ENCODE data around the gene EFHD2. TPM values are rescaled to one million over a fixed set of nuclear protein-coding genes. Genes with fewer than 3 reads are reported as not detected.

EFHD2 gene
- total RNA-seq, 1 donor = 36.3 TPM

DNA sequence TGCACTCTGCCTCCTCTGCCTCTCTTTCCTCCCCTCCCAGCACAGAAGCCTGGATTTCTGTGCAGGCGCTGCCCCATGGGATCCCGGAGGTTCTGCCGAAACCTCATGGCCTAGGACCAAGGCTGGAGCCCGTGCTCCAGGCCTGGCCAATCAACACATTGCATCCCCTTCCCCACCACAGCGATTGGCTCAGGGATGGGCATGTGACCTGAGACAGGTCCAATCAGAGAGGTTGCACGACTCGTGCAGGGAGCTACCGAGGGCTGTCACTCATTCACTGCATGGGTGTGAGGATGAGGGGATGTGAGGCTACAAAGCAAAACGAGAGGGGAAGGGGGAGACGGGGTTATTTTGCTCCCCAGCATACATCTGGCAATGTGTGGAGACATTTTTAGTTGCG, 62.9 kb downstream of the EFHD2 start:
- H3K4me3 ChIP-seq (ENCODE audit: low read depth, low read length) = no peak overlapping the region
- TF ChIP-seq, protein P1, sequence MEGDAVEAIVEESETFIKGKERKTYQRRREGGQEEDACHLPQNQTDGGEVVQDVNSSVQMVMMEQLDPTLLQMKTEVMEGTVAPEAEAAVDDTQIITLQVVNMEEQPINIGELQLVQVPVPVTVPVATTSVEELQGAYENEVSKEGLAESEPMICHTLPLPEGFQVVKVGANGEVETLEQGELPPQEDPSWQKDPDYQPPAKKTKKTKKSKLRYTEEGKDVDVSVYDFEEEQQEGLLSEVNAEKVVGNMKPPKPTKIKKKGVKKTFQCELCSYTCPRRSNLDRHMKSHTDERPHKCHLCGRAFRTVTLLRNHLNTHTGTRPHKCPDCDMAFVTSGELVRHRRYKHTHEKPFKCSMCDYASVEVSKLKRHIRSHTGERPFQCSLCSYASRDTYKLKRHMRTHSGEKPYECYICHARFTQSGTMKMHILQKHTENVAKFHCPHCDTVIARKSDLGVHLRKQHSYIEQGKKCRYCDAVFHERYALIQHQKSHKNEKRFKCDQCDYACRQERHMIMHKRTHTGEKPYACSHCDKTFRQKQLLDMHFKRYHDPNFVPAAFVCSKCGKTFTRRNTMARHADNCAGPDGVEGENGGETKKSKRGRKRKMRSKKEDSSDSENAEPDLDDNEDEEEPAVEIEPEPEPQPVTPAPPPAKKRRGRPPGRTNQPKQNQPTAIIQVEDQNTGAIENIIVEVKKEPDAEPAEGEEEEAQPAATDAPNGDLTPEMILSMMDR (IDR thresholded peaks at IDR 0.05; ENCODE audit: insufficient read depth, low read depth, low read length) = no peak
- no peak for DNase-seq (ENCODE audit: low read depth)

DNA sequence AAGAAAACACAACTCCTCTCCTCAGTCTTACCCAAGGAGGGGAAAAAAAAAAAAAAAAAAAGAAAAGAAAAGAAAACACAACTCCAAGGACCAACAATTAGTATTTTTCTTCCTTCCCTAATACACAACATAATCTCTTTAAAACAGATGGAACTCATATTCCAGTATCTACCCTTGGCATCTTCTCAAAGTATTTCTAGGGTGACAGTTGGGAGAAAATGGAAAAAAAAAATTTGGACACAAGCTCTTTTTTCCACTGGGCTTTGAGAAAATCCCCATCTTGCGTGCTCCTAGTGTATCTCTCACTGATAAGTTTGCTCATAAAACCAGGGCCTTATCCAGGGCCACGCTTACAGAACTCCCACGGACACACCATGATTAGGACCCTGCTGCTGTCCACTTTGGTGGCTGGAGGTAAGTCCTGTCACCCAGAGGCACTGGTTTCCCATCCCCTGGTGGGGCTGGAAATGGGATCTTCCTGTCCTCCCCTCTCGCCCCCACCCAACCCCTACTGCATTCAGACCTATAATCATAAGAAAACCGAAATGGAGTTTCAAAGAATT, 66.1 kb downstream of the EFHD2 start, which contains the start of gene CELA2B:
Gene CELA2B (plus strand): TSS at position 353 of the 563 bp plus-strand sequence. CDS start 22 bp downstream, at position 375.
- no peak within 1 kb of the TSS for H3K4me3 ChIP-seq (ENCODE audit: low read depth, low read length)
- DNase-seq (ENCODE audit: low read depth) = peak; percentile 49
- TF ChIP-seq, protein P1 (IDR thresholded peaks at IDR 0.05; ENCODE audit: insufficient read depth, low read depth, low read length) = no peak

DNA sequence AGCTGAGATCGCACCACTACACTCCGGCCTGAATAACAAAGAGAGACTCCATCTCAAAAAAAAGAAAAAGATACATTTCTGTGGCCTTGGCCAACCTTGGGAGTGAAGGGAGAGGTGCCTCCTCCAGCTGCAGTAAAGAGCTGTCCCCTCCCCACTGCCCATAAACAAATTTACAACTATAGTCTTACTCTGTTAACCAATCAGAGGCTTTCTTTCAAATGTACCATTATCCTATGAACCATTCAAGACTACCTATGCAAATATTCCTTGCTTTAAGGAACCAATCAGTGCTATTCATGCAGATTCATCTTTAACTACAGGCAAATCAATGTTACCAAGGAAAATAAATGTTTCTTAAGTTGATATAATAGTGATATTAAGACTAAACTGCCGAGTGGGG, 67.2 kb downstream of the EFHD2 start:
- DNase-seq (ENCODE audit: low read depth) = no peak
- TF ChIP-seq, protein P1 (IDR thresholded peaks at IDR 0.05; ENCODE audit: insufficient read depth, low read depth, low read length) = no peak

DNA sequence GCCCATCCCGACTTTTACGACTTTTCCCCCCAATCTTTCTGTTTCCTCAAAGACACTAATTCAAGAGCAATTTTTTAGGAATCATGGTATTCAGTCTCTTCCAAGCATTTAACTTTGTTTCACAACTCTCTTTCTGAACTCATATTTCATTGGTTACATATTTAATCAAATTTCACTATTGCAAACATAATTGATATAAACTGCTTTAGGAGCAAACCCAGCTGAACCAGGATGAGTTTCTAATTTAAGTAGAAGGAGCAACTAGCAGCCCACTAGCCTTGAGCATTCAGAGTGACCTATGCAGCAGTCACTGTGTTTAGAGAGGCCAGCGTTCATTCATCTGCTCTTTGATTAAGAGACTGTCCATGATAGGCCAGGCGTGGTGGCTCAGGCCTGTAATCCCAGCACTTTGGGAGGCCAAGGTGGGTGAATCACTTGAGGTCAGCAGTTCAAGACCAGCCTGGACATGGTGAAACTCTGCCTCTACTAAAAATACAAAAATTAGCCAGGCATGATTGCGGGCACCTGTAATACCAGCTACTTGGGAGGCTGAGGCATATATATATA, 68.0 kb downstream of the EFHD2 start:
- TF ChIP-seq, protein P1 (IDR thresholded peaks at IDR 0.05; ENCODE audit: insufficient read depth, low read depth, low read length) = no peak
- H3K4me3 ChIP-seq (ENCODE audit: low read depth, low read length) = no peak overlapping the region
- no peak for DNase-seq (ENCODE audit: low read depth)

More for the DNA sequence above, 67.2 kb downstream of the EFHD2 start:
- H3K4me3 ChIP-seq (ENCODE audit: low read depth, low read length) = no peak overlapping the region

Other genes with a start within 250 kb of the EFHD2 start
- gene FHAD1, start 162.7 kb upstream of the EFHD2 start, total RNA-seq = under 0.01 TPM in 2 replicates
- not detected in 2 replicates for gene CTRC, start 28.6 kb downstream of the EFHD2 start, total RNA-seq
- gene CELA2A, start 46.8 kb downstream of the EFHD2 start, total RNA-seq = not detected in 2 replicates
- under 0.01 TPM in 1 of 2 replicates, not detected in the other for gene CELA2B, start 66.2 kb downstream of the EFHD2 start, total RNA-seq
- 5.8 and 7.3 TPM in 2 replicates for gene CASP9, start 114.3 kb downstream of the EFHD2 start, total RNA-seq
- gene DNAJC16, start 117.0 kb downstream of the EFHD2 start, total RNA-seq = 14.2 and 27.2 TPM in 2 replicates
- 2.3 and 2.6 TPM in 2 replicates for gene AGMAT, start 175.2 kb downstream of the EFHD2 start, total RNA-seq
- 15.5 and 21.3 TPM in 2 replicates for gene DDI2, start 207.6 kb downstream of the EFHD2 start, total RNA-seq